GM18517 (cell line): ENCODE results near the gene DLGAP1.

Experiments used
- ATAC-seq: cut with Tn5 transposase; IDR thresholded peaks from one replicate; pipeline ENCODE4 v1.9.1; 2021; ENCODE audit warnings: mild to moderate bottlenecking, moderate library complexity; ENCODE audit not compliant: unreplicated experiment

Gene DLGAP1

GRCh38 chr18:3675446-3675845 lies 779.7 kb downstream of the DLGAP1 start:
- no peak for ATAC-seq

- ATAC-seq = no peak
Observed at GRCh38 chr18:3671176-3671575, 783.9 kb downstream of the DLGAP1 start.

- ATAC-seq = no peak
Observed at GRCh38 chr18:3669376-3669775, 785.7 kb downstream of the DLGAP1 start.

GRCh38 chr18:3667255-3668137 lies 787.6 kb downstream of the DLGAP1 start:
- no peak for ATAC-seq

- no peak for ATAC-seq
Observed at GRCh38 chr18:3666526-3667254, 788.4 kb downstream of the DLGAP1 start.

- ATAC-seq = no peak
Observed at GRCh38 chr18:3665780-3666525, 789.2 kb downstream of the DLGAP1 start.

GRCh38 chr18:3665204-3665603 lies 789.9 kb downstream of the DLGAP1 start:
- ATAC-seq = no peak

GRCh38 chr18:3664563-3665178 lies 790.4 kb downstream of the DLGAP1 start:
- ATAC-seq = no peak

GRCh38 chr18:3663870-3664512 lies 791.1 kb downstream of the DLGAP1 start:
- no peak for ATAC-seq

GRCh38 chr18:3661989-3662388 lies 793.1 kb downstream of the DLGAP1 start:
- ATAC-seq = no peak

- ATAC-seq = no peak
Observed at GRCh38 chr18:3660739-3661515, 794.2 kb downstream of the DLGAP1 start.

GRCh38 chr18:3658529-3658928 lies 796.6 kb downstream of the DLGAP1 start:
- no peak for ATAC-seq

GRCh38 chr18:3655254-3656050 lies 799.7 kb downstream of the DLGAP1 start:
- no peak for ATAC-seq

GRCh38 chr18:3654442-3655253 lies 800.5 kb downstream of the DLGAP1 start:
- no peak for ATAC-seq

- no peak for ATAC-seq
Observed at GRCh38 chr18:3653851-3654441, 801.2 kb downstream of the DLGAP1 start.

GRCh38 chr18:3653263-3653850 lies 801.8 kb downstream of the DLGAP1 start:
- ATAC-seq = no peak
